ENCODE data around the gene ZNF276.
"Not testable (repeated sequence)": the region's sequence is repeated elsewhere in the genome, so short reads cannot be mapped to it uniquely, and the experiment has no call there.

ZNF276 gene, protein sequence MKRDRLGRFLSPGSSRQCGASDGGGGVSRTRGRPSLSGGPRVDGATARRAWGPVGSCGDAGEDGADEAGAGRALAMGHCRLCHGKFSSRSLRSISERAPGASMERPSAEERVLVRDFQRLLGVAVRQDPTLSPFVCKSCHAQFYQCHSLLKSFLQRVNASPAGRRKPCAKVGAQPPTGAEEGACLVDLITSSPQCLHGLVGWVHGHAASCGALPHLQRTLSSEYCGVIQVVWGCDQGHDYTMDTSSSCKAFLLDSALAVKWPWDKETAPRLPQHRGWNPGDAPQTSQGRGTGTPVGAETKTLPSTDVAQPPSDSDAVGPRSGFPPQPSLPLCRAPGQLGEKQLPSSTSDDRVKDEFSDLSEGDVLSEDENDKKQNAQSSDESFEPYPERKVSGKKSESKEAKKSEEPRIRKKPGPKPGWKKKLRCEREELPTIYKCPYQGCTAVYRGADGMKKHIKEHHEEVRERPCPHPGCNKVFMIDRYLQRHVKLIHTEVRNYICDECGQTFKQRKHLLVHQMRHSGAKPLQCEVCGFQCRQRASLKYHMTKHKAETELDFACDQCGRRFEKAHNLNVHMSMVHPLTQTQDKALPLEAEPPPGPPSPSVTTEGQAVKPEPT

DNA sequence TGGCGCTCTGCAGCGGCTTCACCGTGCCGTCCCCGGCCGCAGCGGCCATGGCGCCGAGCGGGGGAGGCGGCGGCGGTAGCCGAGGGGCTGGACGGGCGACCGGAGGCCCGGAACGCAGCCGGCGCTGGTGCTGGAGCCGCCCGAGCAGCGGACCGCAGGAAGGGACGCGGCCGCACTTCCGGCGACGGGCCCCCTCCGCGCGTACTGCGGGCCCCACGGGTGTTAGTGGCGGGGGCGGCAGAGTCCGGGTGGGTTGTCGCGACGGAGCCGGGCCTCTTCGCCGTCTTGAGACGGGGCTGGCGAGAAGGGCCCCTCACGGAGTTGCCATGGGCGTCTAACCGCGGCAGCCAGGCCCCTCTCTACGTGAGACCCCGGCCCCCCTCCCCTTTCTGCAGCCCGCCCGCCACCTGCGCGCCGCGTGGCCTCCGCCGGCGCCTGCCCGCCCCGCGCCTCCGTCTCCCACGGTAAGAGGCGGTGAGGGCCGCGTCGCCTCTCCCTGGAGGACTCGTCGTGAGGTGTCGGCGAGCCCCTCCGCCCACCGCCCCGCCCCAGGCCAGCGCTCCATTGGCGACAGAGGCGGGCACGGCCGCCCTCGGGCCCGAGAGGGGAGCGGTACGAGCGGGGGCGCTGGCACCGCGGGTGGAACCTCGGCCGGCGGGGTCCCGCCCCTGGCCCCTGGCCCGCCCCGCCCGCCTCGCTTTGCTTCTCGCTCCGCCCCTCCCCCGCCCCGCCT, at the start of gene ZNF276, which contains the start of gene VPS9D1:
TSS of gene ZNF276 (plus strand) at position 725 of the 733 bp plus-strand sequence. CDS start 104 bp downstream, outside the sequence.
TSS of gene VPS9D1 (minus strand) at position 86 of the 733 bp plus-strand sequence. CDS start at position 49, 37 bp downstream.
- DNase-seq = peak; percentile 87 to 90

DNA sequence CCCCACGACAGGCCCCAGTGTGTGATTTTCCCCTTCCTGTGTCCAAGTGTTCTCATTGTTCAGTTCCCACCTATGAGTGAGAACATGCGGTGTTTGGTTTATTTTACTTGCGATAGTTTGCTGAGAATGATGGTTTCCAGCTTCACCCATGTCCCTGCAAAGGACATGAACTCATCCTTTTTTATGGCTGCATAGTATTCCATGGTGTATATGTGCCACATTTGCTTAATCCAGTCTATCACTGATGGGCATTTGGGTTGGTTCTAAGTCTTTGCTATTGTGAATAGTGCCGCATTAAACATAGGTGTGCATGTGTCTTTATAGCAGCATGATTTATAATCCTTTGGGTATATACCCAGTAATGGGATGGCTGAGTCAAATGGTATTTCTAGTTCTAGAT, 49.8 kb upstream of the ZNF276 start:
- not testable (repeated sequence) for DNase-seq

DNA sequence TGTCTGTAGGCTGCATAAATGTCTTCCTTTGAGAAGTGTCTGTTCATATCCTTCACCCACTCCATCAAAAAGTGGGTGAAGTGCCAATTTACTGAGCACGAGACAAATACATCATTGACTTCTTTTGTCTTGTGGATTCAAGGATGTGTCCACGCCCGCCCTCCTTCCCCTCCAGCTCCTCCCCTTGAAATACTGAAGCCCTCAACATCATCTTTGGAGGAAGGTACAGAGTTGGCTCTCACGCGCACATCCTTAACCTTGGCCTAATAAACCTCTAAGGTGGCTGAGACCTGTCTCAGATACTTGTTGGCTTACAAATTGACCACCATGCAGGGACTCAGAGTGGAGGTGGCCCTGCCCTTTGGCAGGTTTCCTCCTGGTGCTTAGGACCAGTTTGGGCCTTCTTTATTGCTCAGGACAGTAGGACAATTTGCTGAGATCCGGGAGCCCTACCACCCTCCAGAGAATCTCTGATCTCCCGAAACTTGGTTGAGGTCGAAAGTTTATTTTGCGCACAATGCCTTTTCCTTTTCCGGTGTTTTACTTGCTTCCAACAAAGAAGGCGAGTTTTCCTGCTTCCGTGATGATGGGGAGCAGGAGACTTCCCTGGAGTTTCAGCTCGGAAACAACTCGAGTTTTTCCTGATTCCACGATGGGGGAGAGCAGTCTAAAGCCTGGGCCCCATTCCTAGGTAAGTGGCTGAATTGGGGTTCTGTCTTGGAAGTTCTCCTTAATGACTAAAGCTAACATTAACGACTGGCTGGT, 49.0 kb upstream of the ZNF276 start:
- DNase-seq = no peak

DNA sequence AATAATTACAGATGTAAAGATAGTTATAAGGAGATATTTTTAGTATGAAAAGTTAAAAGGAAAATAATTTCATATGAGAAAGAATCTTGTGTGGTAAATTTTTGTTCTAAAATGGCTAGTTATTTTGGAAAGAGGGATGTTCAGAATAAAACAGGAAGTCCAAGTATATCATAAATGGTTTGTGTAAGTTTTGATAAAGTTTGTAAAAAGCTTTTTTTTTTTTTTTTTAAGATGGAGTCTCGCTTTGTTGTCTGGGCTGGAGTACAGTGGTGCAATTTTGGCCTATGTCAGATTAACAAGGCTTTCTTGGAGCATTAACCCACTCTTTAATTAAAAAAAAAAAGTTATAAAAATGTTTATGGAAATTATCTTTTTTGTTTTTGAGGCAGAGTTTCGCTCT, 43.1 kb upstream of the ZNF276 start:
- DNase-seq = no peak

DNA sequence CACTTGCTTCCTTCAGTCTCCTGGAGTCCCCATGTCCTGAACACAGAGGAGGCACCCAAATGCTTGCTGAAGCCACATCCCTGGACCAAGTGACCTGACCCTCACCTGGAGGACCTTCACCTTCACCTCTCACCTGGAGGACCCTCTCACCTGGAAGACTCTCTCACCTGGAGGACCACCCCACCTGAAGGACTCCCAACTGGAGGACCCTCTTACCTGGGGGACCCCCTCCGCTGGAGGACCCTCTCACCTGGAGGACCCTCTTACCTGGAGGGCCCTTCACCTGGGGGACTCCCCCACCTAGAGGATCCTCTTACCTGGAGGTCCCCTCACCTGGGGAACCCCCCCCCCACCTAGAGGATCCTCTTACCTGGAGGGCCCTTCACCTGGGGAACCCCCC, 35.4 kb upstream of the ZNF276 start:
- DNase-seq = no peak

DNA sequence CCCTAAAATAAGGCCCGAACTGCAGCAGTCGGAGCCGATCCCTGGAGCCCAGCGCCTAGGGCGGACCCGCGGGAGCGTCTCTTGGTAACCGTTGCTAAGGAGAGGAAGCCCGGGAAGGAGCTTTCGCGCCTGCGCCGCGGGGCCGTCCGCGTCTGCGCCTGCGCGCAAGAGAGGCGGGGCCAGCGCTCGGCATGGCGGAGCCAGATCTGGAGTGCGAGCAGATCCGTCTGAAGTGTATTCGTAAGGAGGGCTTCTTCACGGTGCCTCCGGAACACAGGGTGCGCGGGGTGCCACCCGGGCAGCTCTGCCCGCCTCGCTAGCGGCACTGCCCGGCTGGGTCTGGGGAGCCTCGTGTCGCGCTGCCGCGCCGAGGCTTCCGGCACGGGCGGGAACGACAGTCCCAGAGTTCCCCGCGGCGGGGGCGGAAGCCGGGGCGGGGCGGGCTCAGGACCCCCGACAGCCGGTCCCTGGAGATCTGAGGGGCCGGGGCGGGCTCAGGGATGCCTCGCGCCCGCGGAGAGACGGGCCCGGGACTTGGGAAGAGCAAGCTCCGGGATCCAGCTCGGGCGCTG, 34.7 kb upstream of the ZNF276 start, which contains the start of gene CDK10:
TSS of gene CDK10 (plus strand) at position 170 of the 572 bp plus-strand sequence. CDS start at position 192, 22 bp downstream.
- DNase-seq = peak; percentile 91 to 93

DNA sequence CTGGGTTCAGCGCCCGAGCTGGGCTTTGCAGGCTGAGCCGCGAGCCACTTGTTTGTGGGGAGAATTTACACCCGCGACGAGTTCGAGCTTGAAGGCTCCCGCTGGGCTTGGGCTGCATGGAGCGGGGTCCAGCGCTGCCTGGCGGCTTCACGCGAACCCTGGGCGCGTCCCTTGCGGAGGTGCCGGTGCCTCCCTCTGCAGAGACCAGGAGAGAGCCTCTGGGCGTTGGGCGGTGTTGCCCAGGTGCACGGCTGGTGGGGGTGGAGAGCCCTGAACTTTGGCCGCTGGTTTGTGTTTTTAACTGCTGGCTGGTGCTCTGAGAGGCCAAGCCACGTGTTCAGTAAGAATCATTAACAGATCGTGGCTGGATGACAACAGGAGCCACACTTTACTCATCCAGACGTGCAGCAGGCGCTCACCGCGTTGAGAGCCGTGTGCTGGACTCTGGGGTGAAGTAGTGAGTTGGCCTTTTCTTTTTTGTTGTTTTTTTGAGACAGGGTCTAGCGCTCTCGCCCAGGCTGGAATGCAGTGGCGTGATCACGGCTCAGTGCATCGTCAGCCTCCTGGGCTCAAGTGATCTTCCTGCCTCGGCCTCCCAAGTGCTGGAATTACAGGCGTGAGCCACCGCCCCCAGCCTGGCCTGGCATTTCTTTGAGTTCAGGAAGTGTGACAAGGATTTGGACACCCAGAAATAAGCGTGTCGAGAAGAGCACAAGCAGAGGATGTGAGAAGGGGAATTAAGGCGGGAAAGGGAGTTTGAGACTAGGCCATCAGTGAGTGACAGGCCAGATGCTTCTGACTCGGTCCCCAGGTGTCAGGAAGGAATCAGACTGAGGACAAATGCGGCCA, 34.0 kb upstream of the ZNF276 start:
- DNase-seq = no peak

DNA sequence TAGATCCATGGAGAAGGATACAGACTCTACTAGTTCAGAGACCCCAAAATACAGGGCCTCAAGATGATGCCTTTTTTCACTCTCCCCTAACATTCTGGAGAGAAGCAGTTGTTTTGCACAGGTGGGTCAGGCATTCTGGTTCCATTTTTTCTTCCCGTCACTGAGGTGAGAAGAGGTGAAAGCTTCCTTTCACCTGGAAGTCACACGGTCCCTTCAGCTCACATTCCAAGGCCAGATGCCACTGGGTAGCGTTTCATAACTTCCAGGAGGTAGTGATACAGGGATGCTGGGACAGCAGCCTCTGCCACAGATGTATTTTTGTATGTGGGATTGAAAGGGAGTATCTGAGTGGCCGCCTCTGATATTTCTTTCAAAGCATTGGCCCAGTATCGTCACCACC, 32.9 kb upstream of the ZNF276 start:
- no peak for DNase-seq

DNA sequence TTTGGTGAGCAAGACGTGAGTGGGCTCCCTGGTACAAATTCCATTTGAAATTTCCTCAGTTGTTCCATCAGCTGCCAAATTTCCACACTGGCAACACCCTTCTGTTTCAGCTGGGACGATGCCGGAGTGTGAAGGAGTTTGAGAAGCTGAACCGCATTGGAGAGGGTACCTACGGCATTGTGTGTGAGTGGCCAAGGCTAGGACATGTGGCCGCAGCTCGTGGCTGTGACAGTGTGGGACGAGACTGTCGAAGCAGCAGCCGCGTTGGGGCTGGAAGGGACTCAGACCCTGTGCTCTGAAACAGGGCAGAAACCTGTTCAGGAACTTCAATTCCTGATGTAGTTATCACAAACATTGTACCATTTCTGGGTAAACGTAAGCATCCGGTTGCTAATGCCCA, 32.2 kb upstream of the ZNF276 start:
- DNase-seq = no peak

DNA sequence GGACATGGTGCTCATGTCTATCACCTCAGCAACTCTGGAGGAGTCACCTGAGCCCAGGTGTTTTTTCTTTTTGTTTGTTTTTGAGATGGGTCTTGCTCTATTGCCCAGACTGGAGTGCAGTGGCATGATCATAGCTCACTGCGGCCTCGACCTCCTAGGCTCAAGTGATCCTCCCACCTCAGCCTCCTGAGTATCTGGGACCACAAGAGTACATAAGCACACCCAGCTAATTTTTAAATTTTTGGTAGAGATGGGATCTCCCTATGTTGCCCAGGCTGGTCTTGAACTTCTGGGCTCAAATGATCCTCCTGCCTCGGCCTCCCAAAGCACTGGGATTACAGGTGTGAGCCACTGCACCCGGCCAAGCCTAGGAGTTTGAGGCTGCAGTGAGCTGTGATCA, 31.7 kb upstream of the ZNF276 start:
- not testable (repeated sequence) for DNase-seq

DNA sequence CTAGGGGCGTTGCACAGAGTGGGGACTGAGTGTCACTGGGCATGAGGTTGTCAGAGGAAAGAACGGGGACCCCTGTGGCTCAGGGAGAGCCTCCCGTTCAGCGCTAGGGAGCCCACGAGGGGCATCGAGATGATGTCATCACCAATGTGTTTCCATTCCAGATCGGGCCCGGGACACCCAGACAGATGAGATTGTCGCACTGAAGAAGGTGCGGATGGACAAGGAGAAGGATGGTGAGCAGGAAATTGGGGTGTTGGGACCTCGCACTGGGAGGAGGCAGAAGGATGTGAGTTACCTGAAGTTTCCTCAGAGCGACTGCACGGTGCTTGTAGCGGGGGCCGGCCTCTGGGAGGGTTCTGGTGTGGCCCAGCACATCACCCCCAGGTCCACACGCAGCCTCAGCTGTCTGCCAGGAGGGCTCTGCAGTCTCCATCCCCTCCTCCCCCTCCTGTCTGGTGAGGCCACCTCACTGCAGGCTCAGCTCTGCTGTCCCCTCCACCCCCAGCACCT, 30.9 kb upstream of the ZNF276 start:
- no peak for DNase-seq

DNA sequence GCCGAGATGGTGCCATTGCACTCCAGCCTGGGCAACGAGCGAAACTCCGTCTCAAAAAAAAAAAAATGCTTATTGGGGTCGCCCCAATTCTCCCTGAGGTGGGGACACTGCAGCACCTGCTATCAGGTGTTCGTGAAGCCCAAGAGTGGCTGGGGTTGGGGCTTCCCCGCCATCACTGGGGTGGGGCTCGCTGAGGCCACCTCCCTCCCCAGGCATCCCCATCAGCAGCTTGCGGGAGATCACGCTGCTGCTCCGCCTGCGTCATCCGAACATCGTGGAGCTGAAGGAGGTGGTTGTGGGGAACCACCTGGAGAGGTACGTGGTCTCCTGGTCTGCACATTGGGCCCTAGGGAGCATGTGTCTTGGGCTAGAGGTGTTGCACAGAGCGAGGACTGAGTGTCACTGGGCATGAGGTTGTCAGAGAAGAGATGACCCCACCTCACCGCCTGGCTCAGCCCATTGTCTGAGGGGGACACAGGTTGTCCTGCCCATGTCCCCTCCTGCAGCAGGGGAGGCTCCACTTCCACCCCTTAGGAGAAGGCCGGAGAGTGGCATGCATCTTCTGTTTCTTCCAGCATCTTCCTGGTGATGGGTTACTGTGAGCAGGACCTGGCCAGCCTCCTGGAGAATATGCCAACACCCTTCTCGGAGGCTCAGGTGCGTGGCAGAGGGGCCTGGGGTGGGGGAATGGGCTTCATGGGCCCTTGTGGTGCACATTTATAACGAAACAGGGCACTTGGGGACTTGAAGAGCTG, 29.9 kb upstream of the ZNF276 start:
- DNase-seq = no peak

DNA sequence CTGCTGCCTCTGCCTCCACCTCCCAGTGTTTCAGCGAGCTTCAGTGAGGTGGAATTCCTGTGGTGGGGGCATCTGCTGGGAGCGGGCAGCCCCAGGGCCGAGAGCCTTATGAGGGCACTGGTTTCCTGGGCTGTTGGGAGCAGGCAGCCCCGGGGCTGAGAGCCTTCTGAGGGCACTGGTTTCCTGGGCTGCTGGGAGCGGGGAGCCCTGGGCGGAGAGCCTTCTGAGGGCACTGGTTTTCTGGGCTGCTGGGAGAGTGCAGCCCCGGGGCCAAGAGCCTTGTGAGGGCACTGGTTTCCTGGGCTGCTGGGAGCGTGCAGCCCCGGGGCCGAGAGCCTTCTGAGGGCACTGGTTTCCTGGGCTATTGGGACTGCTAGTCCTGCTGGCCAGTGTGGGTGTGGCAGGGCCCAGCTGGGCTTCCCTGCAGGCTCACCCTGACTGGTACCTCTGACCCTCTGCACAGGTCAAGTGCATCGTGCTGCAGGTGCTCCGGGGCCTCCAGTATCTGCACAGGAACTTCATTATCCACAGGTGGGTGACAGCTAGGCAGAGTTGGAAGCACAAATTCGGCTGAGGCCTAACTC, 29.3 kb upstream of the ZNF276 start:
- DNase-seq = no peak

DNA sequence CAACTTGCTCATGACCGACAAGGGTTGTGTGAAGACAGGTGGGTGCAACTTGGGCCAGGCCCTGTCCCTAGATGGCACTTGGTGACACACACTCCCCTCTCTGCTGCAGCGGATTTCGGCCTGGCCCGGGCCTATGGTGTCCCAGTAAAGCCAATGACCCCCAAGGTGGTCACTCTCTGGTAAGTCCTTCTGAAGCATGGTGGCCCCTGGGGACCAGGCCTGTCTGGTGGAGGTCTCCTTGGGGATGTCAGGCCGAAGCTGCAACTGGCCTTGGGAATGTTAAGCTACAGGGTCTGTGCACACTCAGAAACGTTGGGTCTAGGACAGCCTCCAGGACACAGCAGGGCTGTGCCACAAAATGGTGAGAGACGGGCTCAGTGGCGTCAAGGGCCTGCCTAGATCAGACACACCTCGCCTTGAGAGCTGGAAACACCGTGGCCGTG, 28.0 kb upstream of the ZNF276 start:
- DNase-seq = no peak

DNA sequence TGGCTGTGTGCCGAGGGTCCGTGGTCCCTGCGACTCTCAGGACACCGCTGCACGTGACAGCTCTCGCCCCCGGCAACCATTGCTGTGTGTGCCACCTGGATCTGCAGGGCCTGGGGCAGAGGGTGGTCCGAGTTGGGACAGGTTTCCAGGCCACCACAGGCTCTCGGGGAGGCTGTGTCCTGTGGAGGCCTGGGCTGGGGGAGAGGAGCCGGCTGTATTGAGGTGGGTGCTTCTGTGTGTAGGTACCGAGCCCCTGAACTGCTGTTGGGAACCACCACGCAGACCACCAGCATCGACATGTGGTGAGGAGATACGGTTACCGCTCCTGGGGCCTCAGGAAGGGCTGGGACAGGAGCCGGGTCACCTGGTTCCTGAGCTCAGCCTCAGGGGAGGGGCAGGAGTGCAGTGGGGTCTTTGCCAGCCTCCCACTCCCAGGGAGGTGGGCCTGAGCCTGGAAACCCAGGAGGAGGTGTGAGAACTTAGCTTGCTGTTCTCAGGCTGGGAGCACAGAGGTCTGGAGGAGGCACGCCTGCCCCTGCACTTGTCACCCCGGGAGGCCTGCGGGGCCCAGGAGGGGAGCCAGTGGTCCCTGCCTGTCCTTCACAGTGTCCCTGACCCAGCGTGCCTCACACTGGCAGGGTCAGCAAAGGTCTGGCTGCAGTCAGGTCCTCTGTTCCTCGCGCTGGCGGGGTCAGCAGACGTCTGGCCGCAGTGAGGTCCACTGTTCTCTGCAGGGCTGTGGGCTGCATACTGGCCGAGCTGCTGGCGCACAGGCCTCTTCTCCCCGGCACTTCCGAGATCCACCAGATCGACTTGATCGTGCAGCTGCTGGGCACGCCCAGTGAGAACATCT, 27.2 kb upstream of the ZNF276 start:
- DNase-seq = no peak

DNA sequence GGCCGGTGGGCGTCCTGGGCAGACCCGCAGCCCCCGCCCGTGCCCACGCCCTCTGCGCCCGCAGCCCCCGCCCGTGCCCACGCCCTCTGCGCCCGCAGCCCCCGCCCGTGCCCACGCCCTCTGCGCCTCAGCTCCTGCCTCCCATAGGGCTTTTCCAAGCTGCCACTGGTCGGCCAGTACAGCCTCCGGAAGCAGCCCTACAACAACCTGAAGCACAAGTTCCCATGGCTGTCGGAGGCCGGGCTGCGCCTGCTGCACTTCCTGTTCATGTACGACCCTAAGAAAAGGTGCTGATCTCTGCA, 26.6 kb upstream of the ZNF276 start:
- not testable (repeated sequence) for DNase-seq

DNA sequence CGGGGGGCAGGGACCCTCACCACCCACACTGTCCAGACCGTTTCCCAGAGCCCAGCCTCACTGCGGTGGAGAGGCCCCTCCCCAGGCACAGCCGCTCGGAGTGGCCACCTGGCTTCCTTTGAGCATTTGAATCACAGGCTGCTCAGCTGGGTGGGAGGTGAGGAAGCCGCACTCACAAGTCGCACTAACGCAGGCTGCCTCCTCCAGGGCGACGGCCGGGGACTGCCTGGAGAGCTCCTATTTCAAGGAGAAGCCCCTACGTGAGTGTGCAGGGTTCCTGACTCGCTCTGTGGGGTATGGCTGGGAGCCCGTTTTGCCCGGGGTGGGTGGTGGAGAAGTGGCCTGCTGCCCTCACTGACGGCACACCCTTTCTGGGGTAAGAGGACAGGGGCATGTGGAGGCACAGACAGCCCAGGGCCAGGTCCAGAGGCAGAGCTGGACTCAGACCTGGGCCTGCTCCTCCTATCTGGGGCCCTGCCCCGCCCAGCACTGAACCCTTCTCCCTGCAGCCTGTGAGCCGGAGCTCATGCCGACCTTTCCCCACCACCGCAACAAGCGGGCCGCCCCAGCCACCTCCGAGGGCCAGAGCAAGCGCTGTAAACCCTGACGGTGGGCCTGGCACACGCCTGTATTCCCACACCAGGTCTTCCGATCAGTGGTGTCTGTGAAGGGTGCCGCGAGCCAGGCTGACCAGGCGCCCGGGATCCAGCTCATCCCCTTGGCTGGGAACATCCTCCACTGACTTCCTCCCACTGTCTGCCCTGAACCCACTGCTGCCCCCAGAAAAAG, 26.1 kb upstream of the ZNF276 start:
- no peak for DNase-seq
